NCI-H774 (cell line): ENCODE results near the gene CCDC12.

Experiments
- DNase-seq: peaks from one replicate; lab custom pipeline; 2025; lab: John Stamatoyannopoulos, UW

Gene CCDC12

GRCh38 chr3:46955157-46955556 lies 21.4 kb downstream of the CCDC12 start:
- no peak for DNase-seq

GRCh38 chr3:46954178-46954577 lies 22.4 kb downstream of the CCDC12 start:
- no peak for DNase-seq

GRCh38 chr3:46953234-46954010 lies 23.1 kb downstream of the CCDC12 start:
- no peak for DNase-seq

- no peak for DNase-seq
These were observed 23.7 kb downstream of the CCDC12 start for GRCh38 chr3:46952813-46953212.

- no peak for DNase-seq
These were observed 25.8 kb downstream of the CCDC12 start for GRCh38 chr3:46950650-46951241.

GRCh38 chr3:46950177-46950576 lies 26.4 kb downstream of the CCDC12 start:
- DNase-seq: no peak

GRCh38 chr3:46948830-46949671 lies 27.5 kb downstream of the CCDC12 start:
- DNase-seq: no peak

- no peak for DNase-seq
These were observed 28.4 kb downstream of the CCDC12 start for GRCh38 chr3:46947981-46948791.

GRCh38 chr3:46947546-46947901 lies 29.0 kb downstream of the CCDC12 start:
- no peak for DNase-seq

GRCh38 chr3:46946856-46947545 lies 29.5 kb downstream of the CCDC12 start:
- DNase-seq: no peak

GRCh38 chr3:46946416-46946815 lies 30.1 kb downstream of the CCDC12 start:
- DNase-seq: no peak

GRCh38 chr3:46944191-46944590 lies 32.4 kb downstream of the CCDC12 start:
- no peak for DNase-seq

GRCh38 chr3:46943237-46944187 lies 33.0 kb downstream of the CCDC12 start:
- DNase-seq: no peak

GRCh38 chr3:46942481-46943236 lies 33.9 kb downstream of the CCDC12 start:
- no peak for DNase-seq

- no peak for DNase-seq
These were observed 34.5 kb downstream of the CCDC12 start for GRCh38 chr3:46942076-46942475.

GRCh38 chr3:46939578-46940445 lies 36.7 kb downstream of the CCDC12 start:
- no peak for DNase-seq

- no peak for DNase-seq
These were observed 38.4 kb downstream of the CCDC12 start for GRCh38 chr3:46938118-46938517.

- no peak for DNase-seq
These were observed 39.8 kb downstream of the CCDC12 start for GRCh38 chr3:46936733-46937250.
